Fibroblast of the conjunctiva (primary cell): Measurements from ENCODE around the gene MCF2L2.
"Not testable (repeated sequence)": the region's sequence is repeated elsewhere in the genome, so short reads cannot be mapped to it uniquely, and the experiment has no call there.

ENCODE experiments used
- DNase-seq: peaks from one replicate; pipeline ENCODE4 v3.0.0-alpha.2; 2010; ENCODE audit warnings: low read depth

MCF2L2 gene

DNA sequence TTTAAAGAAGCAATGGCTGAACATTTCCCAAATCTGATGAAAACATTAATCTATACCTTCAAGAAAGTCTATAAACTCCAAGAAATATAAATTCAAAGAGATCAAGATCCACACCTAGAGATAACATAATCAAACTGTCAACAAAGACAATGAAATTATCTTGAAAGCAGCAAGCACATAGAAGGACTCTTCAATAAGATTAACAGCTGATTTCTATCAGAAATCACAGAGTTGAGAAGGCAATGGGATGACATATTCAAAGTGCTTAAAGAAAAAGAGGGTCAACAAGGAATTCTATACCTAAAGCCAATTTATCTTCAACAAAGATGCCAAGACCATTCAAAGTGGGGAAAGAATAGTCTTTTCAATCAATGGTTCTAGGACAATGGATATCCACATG, 224.7 kb downstream of the MCF2L2 start:
- DNase-seq, result no peak

DNA sequence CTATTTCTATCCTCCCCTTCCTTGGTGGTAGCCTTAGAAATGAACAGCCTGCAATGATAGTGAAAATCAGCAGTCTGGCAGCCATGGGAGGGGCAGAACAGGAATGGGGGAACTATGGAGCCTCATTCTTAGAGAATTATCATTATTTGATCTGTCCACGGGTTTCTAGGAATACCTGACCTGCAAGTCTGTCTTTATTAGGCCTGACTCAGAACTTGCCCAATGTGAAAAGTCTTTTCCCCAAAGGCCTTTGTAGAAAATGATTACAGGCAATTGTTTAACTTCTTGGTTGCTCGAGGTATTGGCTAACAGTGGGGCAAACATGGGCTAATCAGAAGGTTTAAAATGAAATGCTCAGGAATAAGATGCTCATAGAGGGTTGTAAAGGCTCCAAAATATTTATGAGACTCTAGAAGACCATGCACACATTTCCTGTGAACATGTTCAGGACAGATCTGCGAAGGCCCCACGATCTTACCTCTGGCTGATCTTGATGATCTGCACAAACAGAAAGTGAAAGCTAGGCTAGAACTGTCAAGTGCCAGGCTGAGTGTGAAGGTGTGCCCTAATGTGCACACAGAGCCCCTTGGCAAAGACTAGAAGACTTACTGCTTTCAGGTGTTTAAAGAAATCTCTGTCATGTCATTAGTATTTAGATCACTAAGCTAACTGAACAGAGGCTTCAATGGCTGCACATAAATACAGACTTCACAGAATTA, 226.3 kb downstream of the MCF2L2 start:
- DNase-seq, result no peak

DNA sequence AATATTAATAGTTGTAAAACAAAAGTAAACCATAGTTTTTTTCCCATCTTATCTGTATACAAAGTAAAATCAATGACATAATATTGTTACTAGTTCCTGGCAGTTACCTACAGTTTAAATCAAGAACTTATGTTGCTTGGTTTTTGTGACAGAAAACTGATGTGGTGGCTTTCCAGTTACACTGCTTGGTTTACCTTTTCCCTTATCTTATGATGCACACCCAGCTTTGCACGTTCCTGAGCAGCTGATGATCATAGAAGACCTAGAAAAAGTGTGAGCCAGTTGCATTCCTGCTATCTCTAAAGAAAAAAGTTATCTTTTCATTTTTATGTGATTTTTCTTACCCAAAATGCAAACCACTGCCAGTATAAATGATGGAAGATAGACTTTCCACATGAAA, 229.5 kb downstream of the MCF2L2 start:
- DNase-seq, result no peak

DNA sequence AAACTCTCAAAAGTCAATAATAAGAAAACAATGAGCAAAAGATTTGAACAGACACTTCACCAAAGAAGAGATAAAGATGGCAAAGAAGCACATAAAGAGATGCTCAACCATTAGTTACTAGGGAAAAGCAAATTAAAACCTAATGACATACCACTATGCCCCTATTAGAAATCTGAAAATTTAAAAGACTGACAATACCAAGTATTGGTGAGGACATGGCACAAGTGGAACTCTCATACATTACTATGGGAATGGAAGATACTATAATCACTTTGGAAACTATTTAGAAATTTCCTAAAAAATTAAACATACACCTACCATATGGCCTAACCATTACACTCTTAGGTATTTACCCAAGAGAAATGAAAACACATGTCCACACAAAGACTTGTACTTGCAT, 230.7 kb downstream of the MCF2L2 start:
- no peak for DNase-seq

DNA sequence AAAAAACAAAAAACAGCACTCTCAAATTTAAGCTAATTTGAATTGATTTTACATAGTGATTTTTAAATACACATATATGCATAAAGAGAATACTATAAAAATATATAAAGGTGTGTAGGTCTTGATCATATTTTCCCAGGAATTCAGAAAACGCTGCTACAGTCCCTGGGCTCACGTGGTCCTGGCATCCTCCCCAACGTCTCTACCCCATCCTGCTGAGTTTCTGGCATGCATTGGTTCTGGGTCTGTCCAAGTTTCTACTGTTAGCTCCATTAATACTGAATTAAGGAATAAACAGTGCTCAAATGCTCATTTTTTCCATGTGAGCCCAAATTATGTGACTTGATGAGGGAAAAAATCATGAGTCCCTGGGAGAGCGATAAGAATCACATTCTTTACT, 233.2 kb downstream of the MCF2L2 start:
- no peak for DNase-seq

DNA sequence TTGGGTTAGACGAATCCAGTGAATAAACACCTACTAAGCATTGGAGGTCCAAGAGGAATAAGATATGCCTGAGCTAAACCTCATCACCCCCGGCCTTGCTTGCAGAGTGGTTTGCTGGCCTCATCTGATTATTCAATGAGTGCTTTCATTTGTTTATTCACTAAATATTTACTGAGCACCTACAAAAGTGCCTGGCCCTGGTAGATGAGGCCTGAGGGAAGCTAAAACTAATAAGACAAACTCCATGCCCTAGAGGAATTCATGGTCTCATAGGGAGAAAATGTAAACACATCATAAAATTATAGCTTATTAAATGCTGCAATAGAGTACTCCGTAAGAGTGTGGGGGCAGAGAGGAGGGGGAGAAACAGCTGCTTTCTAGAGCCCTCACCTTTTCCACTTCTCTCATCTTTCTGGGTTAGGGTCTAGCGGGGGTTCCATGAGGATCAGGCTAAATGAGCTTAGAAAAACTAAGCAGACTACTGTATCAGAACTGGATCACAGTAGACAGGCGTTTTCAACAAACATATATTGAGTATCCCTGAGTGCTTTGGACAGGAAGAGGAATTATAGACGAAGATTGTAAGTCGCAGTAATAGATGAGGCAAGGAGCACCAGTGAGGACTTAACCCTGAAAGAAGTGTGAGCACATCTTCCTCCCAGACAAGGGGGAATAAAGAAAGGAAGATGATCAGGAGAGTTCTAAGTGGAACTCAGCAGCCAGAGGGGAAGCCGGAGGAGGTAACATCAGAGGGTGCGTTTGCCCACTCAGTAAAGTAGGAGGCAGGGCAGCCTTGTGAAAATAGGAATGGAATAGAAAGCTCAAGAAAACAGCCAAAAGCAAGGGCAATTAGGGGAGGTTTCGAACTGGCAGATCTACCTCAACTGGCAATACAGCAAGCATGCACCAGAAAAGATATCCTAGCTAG, 234.4 kb downstream of the MCF2L2 start:
- DNase-seq, result no peak

DNA sequence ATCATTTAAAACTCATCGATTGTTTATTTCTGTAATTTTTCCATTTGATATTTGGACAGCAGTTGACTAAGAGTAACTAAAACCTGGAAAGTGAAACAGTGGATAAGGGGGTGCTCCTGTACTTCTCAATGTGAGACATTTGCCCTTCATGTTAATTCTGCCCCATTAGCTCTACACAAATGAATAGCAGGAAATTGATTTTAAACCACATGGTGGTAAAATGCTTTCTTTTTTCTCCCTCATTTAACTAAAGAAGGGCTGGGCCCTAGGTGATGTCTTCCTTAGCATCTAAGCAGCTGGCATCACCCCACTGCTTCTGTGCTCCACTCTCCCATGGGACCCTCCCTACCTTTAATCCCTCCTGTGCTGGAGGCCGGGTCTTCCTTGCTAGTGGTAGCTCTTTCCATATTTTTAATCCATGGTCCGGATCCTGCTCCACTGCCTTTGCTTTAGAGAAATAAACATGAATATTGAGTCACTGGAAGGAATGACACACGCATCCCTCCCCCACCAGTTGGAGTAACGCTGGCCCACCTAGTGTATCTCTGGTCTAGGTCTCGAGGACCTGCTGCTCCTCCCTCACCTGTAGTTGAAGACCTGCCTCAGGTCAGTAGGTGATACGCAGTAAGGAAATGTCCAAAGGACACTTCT, 235.6 kb downstream of the MCF2L2 start:
- DNase-seq, result no peak

DNA sequence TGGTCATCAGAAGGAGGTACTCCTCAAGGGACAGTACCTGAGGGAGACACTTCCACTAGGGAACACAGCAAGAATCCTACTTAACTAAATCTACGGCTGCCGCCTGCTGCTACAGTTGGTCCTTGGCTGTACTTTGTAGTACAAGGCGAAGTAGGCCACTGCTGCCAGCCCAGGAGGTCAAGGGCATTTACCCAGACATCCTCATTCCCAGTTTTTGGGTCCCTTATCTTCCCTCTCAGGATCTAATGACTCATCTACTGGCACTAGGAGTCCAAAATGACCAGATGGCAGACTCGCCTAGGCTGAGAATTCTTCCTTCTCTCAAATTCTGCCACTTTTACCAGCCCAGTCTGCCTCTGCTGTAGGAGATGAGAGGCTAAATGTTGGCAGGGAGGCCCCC, 238.8 kb downstream of the MCF2L2 start:
- no peak for DNase-seq

DNA sequence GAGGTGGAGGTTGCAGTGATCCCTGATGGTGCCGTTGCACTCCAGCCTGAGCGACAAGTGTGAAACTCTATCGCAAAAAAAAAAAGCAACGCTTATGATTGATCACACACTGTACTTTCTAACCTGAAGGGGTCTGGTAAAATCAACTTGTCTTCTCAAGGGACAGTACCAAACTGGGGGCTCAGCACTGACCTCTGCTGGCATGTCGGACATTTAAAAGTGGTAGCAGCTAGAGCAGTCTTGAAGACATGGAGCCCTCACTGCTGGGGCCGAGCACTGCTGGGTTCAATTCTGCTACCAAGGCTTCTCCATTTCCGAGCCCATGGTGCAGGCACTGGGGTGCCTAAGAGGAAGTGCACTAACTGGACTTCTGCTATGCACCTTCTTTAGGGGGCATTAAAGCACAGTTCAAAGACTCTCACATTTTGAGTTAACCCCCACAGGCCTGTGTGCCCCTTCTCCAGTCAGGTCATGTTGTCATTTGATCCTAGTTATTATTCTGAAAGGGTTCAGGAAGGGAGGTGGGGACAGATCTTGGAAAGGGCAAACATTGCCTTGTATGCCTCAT, 239.4 kb downstream of the MCF2L2 start:
- DNase-seq, result no peak

DNA sequence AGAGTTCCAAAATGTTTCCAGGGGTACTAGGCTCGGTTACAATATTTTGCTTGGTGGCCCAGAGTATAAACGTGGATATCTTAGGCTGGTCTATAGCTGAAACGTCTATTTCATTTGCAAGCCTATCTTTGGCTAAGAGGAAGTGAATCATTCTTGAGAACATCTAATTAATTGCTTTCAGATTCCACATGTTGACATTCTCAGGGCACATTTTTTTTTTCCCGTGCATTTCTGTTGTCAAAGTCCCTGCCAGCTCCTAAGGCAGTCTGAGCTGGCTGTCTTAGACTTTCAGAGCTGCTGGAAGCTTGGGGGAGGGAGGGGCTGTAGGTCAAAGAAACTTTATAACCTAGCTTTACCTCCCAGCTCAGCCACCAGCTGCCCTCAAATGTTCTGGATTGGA, 242.7 kb downstream of the MCF2L2 start:
- peak; percentile 88 for DNase-seq

DNA sequence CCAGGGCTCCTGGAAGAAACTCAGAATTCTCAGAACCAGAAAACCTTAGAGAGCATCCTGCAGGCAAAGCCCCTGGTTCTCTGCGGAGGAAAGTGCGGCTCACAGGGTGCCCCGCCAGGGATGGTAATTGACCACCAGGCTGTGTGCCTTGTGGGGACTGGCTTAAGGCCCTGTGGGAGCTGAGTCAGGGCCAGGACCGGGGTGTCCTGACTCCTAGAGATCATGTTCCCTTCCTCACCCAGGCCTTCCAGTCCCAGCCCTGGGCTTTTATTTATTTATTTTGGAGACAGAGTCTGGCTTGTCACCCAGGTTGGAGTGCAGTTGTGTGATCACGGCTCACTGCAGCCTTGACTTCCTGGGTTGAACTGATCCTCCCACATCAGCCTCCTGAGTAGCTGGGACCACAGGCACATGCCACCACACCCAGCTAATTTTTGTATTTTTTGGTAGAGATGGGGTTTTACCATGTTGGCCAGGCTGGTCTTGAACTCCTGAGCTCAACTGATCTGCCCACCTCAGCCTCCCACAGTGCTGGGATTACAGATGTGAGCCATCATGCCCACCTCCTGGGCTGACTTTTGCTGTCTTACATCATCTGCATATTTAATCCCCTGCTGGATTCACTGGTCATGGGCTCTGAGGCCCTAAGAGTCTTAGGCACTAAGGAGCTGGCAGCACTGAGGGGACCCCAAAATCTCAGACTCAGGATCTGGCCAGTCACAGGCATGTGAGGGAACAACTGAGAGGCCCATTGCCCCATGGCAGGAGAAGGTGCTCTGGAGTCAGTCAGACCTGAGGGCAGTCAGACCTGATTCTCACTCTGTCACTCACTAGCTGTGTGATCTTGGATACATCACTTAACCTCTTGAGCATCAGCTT, 245.4 kb downstream of the MCF2L2 start:
- DNase-seq, result no peak

DNA sequence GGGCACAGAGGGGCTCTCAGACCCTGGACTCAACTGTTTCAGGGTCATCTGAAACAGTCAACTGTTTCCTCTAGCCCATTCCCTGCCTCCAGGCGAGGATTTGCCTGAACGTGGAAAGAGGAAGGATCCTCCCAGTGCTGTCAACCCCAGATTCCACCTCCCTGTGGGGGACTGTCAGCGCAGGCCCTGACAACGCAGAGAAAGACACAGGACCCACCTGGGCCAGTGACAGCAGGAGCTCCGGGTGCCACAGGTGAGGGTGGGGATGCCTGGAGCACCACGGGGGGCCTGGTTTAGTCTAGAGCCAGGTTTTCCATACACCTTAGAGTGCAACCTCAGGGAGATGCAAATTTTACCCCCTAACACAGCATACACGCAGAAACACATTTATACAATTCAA, 246.3 kb downstream of the MCF2L2 start:
- no peak for DNase-seq

DNA sequence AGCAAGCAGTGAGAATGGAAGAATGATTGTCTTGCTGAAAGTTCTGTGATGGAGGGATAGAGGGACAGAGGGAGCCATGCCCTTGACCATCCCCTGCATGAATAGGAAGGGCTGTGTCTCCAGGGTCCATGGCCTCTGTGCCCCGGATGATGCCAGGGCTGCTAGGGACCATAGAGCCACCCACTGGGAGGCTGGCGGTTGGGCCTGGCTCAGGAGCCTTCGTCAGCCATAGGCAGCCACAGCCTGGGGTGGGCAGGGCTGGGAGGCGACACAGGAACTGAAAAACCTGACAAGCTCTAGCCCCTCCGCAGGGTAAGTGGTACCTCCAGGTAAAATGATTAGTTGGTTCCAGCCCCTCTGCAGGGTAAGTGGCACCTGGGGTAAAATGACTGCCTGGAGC, 246.8 kb downstream of the MCF2L2 start:
- no peak for DNase-seq

DNA sequence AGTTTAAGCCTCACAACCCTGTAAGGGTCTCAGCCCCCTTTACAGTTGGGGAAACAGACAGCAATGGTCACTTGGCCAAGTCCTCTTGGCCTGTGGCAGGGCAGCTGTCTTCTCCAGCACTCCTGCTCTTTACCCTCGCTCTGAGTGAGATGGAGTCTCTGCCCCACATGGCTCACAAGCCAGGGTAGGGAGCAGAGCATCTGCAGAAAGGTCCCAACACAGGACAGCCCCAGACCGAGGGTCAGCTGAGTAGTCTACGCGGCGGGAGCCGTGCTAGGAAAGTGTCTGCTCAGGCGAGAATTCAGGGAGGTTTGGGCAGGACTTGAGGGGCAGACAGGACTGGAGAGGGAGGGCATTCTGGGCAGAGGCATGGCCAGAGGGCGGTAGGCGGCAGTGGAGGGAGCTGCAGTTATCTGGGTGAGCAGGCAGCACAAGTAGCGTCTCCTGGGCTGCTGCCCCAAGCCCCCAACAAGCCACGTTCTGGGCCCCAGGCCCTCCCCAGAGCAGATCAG, 247.6 kb downstream of the MCF2L2 start:
- DNase-seq, result no peak

DNA sequence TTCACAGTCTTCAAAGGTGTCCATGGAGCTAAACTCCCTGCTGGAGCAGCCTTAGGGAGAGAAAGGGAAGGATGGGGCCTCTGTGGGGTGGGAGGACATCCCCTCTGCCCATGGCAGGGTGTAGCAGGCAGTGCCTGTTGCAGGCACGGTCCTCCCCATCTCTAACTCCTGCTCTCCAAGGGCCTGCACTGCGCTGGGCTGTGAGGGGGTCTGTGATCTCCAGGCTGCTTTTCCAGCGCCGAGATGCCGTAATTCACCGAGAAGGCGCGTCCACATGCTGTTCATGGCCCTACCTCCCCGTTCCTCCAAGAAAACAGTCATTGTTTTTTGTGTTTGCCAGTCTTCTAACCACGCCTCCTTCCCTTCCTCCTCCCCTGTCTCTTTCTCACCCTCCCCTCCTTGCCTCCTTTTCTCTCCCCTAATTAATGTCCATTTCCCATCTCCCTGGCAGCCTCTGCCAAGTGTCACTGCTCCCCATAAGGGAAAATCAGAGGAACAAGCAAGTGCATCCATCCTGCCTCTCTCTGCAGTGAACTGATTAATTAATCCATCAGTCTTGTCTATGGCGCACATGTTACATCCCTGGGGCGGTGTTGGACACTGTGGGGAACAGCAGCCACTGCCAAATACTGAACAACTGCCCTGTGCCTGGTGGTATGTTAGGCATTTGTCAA, 248.2 kb downstream of the MCF2L2 start:
- no peak for DNase-seq

DNA sequence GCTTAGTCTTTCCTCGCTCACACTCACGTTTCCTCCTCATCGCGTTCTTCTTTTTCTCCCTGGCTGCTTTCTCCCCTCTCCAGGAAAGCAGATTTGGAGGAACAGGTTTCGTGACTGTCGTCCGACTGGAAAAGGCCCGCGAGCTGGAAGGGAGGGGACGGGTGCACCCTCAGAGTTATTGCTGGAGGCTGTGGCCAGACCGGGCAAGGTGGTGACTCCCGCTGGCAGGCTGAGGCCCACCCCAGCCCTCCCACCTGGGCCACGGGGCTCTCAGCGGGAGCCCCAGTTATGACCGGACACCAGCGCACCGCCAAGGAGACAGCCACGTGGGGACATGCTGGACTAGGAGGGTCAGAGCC, 248.9 kb downstream of the MCF2L2 start:
- not testable (repeated sequence) for DNase-seq

DNA sequence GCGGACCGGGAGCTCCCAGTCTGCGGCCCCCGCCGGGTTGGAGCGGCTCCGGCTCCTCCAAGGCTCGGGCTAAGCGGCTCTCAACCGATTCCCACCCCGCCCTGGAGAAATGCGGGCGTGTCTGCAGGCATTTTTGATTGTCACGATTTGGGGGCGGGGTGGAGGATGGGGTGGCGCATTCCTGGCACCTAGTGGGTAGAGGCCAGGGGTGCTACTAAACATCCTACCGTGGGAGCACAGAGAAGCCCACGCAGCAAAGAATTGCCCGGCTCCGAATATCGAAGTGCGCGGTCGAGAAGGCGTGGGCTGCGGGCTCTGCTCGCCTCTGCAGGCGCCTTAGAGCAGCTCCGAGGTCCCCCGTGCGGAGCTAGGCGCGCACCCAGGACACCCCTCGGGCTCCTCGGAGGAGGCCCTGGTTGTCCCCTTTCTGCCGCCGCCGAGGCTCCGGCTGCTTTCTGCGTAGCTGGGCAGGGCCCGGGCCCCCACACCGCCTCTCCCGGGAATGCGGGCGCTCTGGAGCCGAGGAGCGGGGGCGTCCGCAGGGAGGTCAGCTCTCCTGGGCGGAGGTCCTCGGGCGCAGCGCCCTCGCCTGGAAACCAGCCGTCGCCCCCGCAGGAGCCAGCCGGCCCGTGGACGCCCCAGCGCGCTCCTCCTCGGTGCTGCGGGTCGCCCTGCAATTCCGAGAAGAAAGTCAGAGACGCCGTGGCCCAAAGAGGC, 249.4 kb downstream of the MCF2L2 start:
- DNase-seq, result peak; percentile 31

DNA sequence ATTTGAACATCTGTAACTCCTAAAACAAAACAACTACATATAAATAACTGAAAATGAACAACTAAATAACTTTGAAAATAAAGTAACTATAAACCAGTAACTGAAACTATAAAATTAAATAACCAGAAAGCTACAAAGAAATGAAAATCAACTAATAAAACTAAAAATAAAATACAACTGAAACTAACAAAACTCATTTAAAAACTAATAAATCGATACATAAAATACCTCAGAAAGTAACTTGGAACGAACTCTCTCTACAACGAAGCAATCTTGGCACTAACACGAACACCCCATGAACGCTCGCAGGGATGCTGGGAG, 249.9 kb downstream of the MCF2L2 start:
- no peak for DNase-seq

DNA sequence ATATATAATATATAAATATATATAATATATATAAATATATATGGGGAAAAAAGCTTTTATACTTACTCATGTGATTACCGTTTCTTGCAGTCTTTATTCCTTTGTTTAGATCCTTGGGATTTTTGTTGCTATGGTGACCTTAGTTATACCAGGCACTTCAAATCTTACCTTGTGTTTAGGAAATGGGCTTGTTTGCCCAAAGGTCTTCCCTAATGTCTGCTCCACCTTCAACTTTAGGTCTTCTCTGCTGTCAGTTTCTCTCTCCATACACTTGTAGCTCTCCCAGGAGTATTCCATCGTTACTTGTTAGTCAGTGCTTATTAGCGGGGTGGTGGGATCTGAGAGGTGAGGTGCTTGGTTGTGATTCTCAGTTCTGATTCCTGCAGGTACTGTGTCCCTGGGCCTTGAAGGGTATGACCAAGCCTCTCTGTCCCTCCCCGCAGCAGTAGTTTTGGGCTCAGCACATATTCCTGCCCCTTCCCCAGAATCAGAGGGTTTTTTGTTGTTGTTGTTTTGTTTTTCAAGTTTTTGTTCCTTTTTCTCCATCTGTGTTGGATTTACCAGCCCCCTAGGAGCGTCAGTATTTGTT, 256.3 kb downstream of the MCF2L2 start:
- no peak for DNase-seq

DNA sequence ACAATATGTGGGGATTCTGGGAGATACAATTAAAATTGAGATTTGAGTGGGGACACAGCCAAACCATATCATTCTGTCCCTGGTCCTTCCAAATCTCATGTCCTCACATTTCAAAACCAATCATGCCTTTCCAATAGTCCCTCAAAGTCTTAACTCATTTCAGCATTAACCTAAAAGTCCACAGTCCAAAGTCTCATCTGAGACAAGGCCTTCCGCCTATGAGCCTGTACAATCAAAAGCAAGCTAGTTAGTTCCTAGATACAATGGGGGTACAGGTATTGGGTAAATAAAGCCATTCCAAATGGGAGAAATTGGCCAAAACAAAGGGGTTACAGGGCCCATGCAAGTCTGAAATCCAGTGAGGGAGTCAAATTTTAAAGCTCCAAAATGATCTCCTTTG, 260.4 kb downstream of the MCF2L2 start:
- not testable (repeated sequence) for DNase-seq
